ENCODE measurements around the gene TMPRSS7.

TMPRSS7 gene

DNA sequence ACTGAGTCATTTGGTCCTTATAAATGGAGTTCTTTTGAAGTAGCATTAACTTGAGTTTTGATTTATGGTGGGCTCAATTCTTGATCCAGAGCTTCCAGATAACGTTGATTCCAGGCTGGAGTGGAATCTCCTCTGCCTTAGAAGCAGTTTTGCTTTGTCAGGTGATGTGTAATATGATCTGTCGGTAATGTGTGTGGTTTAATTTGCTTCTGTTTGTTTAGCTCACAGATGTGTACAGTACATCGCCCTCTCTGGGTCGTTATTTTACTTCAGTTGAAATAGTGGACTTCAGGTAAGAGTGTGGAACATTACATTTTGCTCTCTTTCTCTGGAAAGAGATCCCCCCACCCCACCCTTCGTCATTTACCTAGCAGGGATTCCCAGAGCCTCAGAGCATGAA lies 74.8 kb downstream of the TMPRSS7 start:
- DNase-seq = no peak

DNA sequence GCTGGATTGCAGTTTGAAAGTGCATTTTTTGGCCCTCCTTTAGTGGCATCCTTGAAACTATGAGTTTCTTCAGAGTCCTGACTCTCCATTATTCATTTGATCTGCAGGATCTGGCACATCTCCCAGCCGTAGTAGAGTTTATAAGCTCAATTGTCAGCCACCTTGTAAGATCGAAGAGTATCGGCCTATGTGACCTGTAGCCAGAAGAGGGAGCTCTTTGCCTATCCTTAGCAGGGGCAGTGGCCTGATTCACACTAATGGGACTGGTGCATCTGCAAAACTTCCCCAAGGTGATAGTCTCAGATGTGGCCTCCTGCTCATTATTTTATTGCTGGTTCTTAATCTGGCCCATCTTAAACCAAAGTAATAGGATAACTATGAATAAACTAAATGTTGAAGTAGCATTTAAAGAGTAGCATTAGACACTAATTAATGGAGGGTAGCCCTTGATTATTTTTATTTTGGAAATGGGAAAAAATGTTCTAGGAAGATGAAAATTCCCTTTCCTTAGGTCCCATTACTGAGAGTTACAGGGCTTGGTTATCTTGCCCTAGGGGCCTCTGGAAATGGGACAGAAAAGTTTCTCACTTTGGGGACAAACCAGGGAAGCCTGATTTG lies 77.4 kb downstream of the TMPRSS7 start:
- DNase-seq = peak; percentile 35

DNA sequence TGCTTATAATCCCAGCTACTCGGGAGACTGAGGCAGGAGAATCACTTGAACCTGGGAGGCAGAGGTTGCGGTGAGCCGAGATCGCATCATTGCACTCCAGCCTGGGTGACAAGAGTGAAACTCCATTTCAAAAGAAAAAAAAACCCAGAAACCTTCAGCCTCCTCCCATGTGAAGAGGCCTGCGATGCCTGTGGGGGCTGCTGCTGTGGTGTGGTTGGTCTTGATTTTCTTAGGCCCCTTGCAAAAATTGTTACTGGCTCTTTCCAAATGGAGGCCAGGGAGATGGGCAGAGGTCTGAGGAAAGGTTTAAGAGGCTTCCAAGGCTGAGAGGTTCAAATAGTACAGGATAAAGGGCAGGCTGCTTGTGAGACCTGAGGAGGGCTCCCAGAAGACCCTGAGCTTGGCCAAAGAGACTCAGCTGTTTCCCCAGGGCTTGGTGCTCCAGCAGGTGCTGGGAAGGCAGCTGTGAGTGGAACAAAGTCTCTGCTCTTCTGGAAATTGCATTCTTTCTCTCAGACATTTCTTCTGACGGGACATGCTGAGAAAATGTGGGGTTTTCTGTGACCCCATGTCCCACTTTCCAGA lies 80.1 kb downstream of the TMPRSS7 start:
- DNase-seq = no peak

DNA sequence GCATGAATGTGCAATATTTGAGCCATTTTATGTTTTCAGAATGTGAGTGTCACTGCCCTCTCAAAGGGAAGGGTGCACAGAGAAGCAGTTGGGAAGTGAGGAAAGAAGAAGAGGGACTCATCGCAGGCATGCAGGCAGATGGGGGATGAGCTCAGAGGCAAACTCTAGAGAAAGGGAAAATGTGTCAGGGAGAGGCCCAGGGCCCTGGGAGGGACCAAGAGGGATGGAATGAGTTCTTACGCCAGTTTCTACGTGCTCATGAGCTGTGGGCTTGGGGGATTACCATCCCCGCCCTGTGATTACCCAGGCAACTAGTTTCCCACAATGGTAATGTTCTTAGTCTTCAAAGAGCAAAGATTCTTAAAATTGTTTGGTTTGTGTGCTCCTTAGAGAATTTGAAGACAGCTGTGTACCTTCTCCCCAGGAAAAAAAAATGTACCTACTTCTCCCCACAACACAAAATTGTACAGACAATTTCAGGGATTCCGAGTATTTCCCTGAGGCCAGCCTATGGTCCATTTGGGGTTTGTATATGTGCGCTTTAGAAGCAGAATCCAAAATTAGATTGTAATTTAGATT lies 80.7 kb downstream of the TMPRSS7 start:
- DNase-seq = no peak

DNA sequence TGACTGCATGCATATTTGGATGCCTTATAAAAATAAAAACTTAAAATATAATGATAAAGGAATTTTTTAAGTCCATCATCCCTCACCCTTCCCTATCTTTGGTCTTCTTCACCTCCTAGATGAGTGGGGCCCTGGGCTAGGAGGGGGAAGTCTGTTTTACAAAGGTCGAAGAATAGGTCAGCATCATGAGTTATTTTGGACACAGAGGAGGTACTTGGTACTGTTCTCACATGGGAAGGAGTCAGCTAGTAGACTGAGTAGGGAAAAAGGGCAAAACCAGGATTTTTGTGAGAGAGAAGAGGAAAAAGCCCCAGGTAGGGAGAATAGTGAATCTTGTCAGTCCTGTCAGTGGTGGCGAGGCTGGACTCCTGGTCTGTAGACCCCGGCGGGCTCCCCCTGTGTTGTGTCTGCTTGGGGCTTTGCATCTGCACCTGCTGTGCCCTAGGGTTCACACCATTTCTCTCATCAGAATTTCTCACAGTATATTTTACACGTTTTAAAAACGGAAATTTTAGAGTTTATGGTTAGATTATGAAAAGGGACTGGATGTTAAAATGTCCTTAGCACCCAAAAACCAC lies 81.4 kb downstream of the TMPRSS7 start:
- no peak for DNase-seq

DNA sequence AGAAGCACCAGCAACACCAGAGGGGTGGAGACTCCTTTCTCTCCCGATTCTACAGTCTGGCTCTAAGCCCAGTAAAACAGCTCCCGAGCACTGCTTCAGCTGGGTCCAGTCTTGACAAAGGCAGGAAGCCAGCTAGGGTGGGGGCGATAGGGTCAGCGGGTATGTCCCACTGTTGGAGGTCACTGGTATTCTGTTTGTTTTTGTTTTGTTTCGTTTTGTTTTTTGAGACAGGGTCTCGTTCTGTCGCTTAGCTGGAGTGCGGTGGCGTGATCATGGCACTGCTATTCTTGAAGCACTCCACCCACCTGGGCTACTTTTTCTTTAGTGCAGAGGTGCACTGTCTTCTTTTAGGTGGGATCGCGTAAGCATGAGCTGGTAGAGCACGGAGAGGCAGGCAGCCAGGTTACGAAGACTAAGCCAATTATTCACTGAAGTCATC lies 82.2 kb downstream of the TMPRSS7 start:
- no peak for DNase-seq

DNA sequence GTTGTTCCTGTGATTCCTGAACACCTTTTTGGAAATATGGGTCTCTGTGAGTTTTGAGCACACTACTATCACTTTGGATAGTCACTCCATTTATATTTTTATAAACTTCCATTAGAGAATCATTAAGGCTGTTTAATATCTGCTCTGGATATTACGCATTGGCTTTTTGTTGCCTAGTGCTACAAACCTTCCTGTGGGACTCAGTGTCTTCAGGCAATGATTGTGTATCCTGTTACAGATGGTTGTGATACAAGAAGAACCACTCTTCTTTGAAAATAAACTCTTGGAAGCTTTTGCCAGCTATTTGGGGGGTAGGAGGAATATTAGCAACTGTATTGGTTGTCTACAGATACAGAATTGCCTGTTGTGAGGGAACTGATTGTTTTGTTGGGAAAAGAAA lies 82.9 kb downstream of the TMPRSS7 start:
- no peak for DNase-seq

DNA sequence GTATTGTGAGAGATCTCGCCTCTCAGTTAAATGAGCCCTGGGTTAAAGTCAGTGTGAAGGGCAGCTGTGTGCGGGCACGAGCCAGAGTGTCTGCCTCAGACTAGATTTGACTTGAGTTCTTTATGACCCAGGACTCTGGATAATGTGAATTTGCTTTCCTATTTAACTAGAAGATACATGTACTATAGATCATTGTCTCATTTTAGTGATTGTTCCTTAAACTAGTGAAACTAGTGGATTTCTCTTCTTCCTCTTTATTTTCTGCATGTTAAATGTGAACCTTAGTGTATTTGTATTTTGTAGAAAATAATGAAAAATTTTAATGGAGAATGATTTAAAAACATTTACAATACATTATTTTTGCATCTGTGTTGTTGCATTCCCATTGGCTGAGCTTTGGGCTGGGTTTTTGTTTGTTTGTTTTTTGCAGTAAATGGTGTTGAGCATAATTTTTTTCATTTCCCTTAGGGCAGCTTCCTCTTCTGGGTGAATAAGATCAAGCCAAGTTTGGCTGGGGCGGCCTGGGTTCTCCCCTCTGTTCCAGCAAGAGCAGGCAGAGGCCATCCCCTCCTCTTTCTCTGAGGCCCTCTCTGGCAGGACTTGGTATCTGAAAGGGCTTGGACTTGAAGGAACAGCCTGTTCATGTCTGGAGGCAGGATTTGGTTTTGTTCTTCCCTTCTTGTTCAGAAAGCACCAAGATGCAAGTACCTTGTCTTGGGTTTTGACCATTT lies 83.5 kb downstream of the TMPRSS7 start:
- no peak for DNase-seq

DNA sequence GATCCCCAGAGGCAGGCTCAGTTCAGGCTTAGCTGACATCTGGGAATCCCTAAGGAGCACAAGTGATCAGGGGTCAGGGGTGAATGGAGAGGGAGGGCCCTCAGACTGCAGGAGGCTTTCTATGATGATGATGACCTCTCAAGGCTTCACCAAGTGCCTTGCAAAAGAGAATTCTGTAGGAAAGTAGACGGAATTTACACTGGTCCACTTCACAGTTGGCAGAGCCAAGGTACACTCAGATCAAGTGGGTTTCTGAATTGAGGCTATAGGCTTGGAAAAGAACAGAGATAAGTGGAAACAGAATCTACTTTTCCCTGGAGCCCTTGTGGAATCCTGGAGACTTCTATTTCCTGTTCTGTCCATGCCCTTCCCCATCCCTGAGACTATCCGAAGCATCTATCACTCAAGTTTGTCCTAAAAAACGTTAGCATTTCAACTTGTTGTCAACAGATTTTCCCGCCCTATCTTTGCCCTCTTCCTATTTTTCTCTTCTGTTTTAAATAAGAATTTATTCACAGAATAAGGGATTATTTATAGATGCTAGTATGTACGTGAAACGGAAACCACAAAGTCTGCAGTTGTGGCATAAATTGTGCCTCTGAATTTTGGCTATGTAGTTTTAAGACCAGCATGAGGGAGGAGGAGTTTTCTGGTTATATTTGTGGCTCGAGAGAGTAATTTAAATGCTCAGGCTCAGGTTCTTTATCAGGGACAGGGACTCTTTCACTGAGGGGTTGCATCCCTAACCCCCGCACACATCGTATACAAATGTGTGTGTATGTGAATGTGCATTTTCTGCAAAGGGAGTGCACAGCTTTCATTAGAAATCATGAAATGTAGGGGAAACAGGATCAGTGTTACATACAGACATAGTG lies 85.7 kb downstream of the TMPRSS7 start:
- no peak for DNase-seq

DNA sequence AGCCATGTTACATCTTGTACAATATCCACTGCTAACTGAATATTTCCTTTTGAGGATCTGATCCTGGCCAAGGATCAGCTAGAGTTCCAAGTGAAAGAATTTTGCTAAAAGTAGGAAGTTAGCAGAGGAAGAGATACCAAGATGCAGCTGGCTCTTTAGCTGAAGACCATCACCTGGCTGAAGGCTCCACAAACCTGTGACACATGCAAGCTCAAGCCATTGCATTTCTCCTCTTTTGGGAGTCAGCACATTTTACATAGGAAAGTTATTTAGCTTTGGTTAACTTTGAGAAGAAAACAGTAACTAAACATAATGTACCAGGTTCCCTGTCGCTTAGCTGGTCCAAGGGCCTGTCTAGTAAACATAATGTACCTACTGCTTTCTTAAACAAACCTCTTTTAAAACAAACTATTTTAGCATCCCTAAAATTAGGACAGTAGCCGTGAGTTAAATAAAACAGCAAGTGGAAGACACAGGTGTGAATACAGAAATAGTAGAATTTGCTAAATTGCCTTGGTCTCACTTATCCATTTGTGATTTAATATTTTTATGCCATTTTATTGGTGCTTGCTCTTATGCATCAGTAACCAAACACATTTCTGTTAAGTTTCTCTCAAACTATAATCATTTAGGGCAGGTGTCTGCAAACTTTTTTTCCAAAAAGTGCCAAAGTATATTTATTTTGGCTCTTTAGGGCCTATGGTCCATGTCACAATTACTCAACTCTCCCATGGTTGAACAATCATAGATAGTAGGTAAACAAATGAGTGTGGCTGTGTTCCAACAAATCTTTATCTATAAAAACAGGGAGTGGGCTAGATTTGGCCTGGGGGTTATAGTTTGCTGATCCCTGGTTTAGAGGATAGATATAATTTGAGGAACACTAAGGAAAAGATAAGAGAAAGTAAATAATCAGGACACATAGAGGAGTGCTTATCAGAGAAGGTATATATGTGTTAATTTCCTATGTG lies 87.3 kb downstream of the TMPRSS7 start:
- no peak for DNase-seq

DNA sequence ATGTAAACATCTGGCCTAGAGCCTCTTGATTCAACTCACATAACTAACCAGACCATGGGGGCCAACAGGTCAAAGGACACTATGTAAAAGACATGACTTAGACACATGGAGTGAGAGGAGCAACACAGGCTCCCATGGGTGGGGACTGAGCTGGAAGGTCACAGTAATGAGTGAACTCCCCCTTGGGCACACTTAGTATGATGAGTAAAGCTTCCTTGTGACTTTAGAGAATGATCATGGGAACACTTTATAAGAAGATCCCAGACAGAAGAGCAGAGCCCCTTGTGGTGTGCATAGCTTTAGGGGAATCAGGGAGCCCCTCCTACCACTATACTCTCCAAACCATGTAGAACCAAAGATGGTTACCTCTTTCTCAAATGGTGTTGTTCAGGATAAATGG lies 88.3 kb downstream of the TMPRSS7 start:
- DNase-seq = no peak

DNA sequence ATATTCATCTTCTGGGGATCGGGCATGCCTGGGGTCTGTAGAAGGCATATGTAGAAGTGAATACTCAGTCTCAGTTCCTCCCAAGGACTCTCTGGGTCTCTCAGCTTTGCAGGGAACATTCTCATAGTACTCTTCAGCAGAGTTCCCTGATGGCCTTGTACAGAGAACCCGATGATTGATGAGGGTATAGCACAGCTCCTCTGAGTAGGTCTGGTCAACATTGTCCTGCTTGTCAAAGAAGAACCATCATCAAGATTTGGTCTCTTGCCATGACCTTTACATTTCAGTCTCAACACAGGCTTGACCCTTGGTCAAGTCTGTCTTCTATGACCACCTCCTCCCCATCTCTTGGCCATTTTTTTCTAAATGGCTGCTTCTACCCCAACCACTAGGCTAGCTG lies 89.0 kb downstream of the TMPRSS7 start:
- no peak for DNase-seq

DNA sequence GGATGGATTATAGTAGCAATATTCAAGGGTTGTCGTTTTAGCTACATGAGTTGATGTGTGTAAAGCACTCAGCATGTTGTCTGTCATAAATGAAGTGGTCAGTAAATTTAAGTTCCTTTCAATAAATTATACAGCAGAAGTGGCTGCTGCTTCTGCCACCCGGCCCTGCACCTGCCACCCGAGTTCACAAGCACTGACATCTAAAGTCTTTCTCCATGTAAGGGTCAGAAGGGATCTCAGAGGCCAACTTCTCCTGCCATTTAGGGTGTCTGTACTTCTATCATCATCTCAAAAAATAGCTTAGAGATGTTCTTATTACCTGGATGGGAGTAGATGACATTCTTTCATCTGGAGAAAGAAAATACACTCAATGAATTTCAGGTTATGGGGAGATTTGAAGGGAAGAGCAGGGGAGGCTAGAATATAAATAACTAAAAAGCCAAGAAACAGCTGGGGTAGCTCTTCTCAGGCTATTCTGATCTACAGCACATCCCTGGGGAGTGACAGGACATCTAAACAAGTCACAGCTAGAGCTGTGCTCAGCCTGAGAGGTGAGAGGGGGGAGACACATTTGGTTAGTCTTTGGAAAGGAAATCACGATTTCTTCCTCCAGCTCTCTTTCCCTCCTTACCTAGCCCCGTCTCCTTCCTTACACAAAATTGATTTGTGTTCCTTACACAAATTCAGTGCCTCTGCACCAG lies 90.5 kb downstream of the TMPRSS7 start:
- no peak for DNase-seq

DNA sequence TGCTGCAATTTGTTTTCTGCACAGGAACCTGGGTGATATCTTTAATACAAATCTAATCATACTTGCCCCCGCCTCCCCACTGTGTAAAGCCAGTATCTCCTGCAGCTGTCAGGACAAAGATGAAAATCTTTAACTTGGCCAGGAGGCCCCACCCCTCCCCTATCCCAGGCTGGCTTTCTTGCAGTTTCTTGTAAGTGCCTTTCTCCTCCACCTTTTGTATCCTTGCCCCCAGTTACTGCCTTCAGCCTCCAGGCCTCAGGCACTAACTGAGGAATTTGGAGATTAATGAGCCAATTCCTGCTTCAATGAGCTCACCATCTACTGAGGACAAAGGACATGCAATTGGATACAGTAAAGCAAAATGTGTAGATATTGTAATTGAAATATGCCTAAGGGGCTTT lies 92.0 kb downstream of the TMPRSS7 start:
- peak; percentile 15 for DNase-seq

DNA sequence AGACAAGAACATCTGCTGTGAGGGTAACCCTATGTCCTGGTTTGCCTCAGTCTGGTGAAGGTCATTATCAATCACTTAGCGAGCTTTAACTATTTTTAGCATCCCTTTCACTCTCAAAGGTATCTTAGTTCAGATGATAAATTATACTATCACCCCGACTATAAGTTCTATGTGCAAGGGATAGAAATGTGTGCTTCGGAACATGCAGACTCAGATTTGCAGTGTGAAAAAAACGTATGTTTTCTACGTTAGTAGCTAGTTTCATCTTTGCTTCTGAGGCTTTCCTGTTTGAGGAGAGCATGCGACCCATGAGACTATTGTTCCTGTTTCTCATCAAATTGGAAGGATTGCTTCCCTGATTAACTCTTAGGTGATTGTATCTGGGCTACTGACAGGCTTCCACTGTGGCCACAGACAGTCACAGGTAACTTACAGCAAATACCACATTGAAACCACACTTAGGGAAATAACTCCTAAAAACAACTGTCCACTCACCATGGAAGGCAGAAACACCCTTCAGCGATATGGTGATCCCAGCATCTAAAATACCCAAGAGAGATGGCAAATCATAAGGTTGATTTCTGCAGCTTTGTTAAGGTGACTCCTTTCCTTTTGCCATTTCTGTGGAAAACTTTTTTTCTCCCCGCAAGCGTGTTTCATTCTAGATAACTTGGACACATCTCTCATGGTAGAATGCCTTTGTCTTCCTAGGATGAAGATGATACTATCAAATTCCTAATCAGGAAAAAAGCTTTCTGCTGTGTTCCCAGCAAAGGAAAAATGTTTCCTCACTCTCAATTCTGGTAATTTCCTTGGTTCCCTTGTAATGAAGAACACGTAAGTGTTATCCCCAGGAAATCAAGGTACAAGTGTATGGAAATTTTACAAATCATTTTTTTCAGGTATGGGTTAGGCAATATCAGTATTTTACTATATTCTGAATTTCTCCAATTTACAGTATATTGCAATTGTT lies 93.3 kb downstream of the TMPRSS7 start:
- DNase-seq = no peak

DNA sequence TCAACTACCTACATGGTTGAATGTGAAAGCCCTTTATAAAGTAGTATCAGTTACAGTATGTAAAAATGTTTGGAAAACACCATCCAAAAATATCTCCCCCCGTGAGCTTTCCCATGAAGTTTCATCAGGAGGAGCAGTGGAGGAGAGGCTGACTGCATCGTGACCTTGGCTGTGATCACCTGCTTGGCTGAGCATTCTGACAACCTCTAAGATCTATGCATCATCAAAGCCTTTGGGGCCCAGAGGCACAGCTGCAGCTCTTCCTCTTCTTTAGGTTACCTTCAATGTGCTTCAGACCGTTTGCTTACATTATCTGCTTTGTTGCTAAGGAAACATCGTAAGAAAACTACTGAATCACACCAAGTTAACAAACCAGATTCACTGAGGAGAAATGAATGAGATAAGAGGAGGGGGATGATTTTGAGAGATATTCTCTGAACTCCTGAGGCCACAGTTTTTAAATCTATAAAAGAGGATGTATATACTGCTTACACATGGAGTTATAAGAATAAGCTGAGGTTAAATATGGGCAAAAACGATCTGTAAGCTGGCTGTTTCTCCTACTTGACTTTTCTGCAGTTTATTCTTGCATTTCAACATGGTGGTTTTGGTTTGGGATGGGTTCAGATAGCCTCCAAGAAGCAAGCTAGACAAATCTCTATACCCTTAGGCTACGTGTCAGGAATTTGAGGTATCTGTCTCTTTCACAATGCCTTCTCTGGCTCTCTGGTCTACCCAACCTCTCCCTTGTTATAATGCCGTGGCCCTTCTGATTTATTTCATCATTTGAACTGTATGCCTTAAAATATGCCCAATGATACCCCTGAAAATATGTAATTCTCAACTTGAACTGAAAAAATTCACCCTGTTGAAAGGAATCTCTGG lies 94.5 kb downstream of the TMPRSS7 start:
- no peak for DNase-seq

DNA sequence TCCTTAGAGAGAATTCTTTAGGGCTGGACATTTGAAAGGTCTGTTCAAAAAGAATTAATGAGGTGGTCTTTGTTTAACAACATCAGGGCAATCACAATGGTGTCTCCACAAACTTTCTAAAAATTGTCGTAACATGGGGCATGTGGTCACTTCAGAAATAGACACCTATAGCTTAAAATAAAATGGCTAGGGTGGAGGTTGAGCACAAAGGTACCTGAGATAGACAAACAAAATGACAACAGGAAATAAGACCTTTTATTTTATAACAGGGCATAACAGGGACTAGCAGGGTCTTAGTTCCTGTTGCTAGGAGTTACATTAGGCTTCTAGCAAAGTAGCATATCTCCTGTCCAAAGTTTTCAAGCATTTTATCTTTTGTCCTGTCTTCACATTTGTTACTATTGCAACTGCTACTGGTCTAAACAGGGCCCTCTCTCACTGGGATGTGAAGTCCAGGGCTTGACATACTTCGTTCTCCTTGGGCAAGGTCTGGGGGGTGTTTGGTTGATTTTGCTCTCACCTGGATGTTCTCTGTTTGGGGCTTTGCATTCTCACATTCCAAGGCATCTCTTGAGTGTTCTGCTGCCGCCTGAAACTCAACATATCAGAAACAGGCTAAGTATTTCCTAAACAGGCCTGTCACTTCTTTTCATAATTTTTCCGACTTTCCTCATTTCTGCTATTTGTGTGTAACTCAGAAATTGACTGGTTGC lies 95.5 kb downstream of the TMPRSS7 start:
- DNase-seq = no peak

DNA sequence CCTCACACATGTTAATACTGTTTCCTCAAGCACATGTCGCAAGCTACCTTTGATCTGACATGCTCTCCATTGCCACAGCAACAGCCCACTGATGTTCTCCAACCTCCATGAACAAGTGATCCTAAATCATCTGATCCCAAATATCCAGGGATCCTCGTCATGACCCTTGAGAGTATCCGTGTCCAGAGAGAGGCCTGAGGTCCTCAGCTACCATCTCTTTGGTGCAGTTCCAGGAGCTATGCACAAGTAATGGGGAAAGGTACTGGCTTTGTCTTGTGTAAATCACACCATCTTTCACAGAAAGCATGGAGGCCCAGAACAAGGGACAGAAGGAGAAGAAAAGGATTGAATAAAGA lies 96.1 kb downstream of the TMPRSS7 start:
- no peak for DNase-seq

Measured in kidney glomerular epithelial cell (primary cell).